GM19328 (cell line): ENCODE measurements around the gene MYBBP1A.

Experiments used
- ATAC-seq: cut with Tn5 transposase; IDR thresholded peaks from one replicate; pipeline ENCODE4 v1.9.1; 2021; ENCODE audit warnings: mild to moderate bottlenecking, moderate library complexity; ENCODE audit not compliant: unreplicated experiment

MYBBP1A gene

DNA sequence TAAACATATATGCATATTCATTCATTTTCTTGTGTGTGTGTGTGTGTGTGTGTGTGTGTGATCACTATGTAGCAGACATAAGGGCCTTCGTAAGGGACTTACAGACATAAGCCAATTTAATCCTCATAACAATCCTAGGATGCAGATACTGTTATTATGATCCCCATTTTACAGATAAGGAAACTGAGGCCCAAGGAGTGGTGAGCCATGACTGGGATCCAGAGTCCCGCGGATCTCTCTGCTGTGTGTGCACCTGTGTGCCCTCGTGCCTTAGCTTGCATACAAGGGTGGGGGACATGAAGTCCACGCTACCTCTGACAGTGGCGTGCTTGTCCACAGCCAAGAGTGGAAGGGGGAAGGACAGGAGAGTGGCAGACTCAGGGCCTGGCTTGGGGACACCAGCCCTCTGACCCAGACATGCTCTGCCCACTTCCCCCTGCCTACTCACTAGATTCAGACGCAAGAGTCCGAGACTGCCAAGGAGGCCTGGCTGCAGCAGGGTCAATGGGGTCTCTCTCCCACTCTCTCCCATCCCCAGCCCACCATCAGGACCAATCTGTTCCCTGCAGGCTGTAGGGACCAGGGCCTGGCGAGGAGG, 19.4 kb upstream of the MYBBP1A start:
- ATAC-seq: no peak

DNA sequence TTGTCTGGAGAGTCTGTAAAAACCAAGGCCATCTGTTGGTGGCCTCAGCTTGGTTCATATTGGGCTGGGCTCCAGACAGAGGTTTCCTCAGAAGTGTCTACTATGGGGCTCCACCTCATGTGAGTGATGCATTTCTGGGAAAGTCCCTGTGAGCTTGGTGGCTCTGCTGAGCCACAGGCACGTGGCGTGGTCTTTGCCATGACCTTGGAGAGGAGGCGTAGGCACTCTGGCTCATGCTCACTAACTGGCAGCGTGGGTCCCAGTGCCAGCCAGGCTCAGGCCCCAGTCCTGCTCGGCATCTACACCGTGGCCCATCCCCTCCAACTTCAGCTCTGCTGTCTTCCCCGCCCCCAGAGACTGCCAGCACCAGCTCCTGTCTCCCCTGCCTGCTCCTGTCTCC, 18.5 kb upstream of the MYBBP1A start:
- no peak for ATAC-seq

DNA sequence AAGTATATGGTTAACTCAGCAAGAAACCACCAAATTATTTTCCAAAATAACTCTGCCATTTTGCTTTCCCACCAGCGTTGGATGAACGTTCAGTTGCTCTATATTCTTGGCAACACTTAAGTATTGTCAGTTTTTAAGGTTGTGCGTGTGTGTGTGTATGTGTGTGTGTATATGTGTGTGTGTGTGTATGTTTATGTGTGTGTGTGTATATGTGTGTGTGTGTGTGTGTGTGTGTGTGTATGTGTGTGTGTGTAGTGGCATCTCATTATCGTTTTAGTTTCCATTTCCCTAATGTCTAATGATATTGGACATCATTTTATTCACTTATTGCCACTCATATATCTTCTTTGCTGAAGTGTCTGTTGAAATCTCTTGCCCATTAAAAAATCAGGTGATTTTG, 17.9 kb upstream of the MYBBP1A start:
- no peak for ATAC-seq

DNA sequence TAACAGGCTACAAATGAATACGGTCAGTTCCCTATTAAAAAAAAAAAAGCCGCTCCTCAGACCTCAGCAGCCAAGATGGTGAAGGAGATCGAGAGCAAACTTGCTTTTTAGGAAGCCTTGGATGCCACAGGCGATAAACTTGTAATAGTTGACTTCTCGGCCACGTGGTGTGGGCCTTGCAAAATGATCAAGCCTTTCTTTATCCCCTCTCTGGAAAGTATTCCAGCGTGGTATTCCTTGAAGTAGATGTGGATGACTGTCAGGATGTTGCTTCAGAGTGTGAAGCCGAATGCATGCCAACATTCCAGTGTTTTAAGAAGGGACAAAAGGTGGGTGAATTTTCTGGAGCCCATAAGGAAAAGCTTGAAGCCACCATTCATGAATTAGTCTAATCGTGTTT, 16.9 kb upstream of the MYBBP1A start:
- no peak for ATAC-seq

DNA sequence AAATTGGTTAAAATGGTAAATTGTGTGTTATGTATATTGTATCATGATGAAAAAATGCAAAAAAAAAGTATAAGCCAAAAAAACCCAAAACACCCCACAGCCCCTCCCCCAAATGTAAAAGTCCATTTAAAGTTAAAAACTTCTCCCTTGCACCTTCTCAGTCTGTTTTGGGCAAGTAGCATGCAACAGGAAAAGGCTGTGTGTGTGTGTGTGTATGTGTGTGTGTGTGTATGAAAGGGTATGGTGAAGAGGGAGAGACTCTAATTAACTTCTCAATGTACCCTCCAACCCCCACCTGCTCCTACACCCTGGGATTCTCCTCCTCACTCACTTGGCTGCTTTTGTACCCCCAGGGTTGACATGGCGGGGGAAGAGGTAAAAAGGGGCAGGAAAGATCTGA, 14.4 kb upstream of the MYBBP1A start:
- ATAC-seq: no peak

DNA sequence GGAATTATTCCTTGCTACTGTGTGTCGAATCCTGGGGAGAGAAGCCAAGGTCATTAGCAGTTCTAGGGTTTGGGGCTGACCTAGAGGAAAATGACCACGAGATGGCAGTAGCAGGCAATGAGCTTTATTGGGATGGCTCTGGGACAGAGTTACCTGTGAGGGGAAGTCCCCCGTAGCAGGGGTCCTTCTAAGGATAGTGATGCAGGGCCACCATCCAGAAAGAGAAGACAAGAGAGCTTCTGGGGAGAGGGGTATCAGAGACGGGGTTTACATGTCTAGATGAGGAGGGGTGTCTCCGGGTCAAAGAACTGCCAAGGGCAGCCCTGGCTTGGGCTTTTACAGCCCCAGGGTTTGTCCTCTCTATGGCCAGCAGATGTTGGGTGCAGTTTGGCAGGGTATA, 11.6 kb upstream of the MYBBP1A start:
- ATAC-seq: no peak

DNA sequence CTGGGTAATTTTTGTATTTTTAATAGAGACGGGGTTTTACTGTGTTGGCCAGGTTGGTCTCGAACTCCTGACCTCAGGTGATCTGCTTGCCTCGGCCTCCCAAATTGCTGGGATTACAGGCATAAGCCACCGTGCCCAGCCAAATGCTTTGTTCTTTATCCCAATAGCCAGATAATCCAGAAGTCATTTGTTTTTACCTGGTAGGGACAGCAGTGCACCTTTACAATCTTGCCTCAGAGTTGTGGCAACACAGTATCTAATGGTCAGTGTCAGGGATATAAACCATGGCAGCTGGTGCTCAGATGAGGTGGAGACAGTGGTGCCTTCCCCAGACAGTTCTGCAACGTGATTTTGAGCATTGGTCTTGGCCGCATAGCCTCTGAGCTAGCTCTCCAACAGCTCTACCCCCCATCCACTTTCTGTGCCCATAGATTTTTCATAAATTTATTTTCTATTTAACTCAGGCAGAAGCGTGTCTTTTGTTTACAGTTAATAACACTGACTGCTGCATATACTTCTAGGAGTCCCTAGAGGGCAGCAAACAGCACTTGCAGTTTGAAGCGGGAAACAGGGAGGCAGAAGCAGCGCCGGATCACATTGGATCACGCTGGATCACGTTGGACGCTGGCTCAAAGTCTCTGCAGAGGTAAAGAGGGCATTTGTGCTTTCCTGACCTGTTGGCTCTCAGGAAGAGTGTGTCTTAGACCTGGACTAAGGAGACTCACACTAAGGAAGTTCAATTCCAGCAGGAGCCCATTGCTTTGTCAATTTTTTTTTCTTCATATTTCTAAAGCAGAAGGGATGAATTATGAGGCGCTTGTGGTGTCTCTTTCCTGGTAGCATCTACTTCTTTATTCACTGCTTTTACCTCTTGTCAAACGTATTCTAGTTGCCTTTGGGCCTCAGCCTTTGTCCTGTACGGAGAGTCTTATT, 10.3 kb upstream of the MYBBP1A start:
- no peak for ATAC-seq

DNA sequence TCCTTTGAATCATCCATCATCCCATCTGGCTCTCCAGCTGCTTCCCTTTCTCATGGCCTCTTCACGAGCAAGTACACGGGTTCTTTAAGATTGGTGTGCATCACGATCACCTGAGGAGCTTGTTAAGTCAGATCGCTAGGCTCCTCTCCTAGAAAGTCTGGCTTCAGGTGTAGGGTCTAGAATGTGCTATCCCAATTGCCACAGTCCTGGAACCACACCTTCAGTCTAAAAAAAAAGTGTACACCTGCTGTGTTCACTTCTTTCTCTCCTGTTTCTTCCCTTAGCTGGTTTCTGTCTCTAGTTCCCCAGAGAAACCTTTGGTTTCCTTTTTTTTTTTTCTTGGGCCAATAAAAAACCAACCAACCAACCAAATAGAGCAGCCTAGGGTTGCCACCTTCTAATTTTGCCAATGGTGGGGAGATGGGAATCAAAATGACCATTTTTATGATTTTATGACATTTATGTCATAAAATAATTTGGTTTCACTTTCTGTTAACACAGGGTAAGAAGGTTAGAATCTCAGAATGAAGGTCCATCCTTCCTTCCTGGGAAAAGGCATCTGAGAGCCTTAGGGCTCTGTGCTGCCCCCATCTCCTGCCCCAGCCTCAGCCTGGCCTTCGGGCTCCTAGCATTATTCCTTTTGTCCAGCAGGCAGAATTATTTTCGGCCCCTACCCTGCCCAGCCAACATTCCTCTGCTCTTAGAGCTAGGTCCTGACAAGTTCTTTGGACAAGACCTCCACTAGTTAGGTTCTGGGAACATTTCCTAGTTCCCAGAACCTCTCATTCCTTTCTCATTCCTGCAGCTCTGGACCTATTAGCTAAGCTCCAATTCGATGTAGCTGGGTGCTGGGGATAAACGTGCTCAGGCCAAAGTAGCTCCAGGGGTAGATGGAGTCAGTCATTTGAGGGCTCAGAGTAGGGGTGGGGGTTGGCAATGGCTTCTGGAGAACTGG, 7.1 kb upstream of the MYBBP1A start:
- ATAC-seq: no peak

DNA sequence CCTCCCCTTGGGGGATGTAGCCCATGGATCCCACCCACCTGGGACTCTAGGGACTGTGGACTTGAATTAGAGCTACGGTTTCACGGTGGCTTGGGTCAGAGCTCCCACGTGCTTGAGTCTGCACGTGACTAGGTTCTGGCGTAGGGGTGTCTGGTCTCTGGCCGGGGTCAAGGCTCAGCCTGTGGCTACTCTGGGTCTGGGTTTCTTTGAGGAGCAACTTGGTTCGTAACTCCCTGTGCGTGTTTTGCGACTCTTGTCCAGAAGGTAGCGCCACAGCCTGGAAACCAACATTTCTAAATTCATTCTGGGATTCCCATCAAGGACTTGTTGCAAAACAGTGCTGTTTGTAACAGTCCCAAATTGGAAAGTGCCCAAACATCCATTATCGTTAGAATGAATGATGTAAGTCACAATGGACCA, 5.7 kb upstream of the MYBBP1A start:
- ATAC-seq: no peak

DNA sequence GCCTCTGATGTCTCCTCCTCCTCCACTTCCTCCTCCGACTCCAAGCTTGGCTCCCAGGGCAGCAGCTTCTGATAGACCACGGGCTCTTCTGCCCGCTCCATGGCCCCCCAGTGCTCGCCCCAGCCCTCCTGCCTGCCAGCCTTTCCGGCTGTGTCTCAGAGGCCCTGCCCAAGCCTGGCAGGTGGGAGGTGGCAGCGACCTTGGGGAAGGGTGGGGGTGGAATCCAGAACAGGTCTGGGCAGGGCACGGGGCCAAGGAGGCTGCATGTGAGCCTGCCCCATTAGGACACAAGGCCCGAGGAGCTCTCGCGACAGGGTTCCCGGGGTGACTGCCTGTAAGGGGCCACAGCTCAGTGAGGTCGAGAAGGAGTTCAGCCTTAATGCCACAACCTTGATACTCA, 5.2 kb upstream of the MYBBP1A start, which contains the start of gene GGT6:
TSS of gene GGT6 (minus strand) at position 157 of the 400 bp plus-strand sequence. CDS start at position 101, 56 bp downstream.
- ATAC-seq: no peak

DNA sequence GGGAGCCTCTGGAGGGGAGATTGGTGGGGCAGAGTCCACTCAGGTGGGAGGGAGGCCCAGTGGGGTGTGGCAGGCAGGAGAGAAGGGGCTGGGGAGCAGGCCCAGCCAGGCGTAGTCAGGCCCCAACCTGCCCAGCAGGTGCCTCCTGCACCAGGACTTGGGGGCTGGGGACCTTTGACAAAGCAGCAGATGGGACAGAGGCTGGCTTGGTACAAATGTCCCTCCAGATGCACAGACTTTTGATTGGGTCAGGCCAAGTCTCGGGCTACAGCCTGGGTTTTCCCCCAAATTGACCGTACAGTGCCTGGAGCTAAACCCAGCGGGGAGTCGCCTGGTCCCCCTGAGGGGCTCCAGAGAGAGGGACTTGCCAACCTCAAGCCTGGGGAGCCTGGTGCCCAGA, 4.8 kb upstream of the MYBBP1A start:
- no peak for ATAC-seq

DNA sequence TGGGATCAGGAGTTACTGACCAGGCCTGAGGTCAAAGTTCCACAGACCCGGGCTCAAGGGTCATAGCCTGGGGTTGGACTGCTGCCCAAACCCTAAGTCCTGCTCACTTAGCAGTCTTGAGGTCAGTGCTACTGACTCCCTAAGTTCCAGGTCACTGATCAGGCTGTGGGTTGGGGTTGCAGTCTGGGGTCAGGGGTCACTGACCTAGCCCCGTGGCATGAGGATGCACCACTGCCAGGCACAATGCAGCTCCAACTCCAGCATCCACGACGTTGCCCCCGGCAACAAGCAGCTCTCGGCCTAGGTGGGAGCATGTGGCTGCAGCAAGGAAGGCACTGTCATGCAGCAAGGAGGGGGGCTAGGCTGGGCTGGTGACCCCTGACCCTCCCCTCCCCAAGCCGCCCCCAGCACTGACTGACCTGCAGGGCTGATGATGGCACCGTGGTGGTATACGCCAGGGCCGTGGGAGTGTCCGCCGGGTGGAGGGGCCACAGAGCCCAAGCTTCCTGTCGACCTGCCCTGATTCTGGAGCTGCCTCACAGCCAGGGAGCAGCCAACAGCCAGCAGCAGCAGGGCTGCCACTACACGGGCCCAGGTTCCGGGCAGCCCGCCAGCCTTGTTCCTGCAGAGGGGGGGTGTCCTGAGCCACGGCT, 4.1 kb upstream of the MYBBP1A start:
- ATAC-seq: no peak

DNA sequence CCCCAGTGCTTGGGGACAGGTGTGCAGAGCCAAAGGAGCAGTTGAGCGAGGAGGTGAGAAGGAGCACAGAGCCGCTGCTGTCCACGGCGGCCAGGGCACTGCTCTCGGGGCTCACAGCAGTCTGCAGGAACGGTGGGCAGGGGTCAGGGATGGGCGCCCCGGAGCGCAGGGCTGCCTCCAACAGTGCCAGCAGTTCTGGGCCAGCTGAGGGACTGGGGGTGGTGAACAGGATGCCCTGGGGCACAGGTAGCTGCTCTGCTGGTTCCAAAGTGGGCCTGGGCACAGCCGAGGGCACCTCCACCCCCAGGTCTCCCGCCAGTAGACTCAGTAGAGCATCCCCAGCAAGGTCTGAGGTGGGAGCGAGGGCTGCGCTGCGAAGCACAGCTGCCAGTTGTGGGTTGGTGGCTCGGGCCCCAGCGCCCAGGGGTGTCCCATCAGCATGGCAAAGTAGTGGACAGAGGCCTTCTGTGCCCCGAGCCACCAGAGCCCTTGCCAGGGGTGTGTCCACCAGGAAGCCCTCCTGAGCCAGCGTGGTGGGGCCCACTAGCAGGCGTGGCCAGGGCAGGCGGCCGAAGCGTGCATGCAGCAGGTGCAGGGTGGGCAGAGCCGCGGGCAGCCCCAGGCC, 3.3 kb upstream of the MYBBP1A start:
- ATAC-seq: no peak

DNA sequence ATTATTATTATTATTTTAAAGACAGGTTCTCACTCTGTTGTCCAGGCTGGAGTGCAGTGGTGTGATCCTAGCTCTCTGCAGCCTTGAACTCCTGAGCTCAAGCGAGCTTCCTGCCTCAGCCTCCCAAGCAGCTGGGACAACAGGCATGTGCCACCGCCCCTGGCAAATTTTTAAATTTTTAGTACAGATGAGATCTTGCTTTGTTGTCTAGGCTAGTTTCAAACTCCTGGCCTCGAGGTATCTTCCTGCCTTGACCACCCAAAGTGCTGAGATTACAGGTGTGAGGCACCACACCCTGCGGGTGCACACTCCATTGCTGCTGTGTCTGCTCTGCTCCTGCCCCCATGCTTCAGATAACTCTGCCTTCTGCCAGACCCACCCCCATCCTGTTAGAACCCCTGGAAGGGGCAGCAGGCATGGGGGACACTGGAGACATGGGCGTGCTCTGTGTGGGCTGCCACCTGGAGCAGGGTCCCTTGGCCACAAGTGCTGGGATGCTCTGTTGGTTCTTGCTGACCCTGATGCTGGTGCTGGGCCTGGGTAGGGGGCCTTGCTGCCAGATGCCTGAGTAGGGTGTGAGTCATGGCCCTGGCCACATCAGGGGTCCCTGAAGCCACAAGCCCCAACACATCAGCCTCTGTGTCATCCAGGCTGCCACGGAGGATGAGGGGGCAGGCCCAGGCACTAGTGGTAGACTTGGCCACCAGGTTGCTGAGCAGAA, 2.6 kb upstream of the MYBBP1A start:
- ATAC-seq: no peak

DNA sequence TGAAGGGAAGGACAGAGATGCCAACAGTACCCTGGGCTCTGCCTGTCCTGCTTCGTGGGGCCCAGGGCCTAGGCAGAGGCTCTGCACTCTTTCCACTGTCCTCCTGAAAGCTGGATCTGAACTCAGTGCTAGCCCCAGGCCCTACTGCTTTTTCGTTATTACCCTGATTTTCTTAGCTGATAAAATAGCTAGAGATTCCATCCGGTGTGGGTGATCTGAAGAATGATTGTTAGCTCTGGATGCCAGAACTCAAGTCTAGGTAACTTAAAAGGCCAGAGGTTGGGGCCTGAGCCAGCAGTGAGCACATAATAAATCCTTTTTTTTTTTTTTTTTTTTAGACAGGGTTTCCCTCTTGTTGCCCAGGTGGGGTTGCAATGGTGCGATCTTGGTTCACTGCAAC, 1.8 kb upstream of the MYBBP1A start:
- no peak for ATAC-seq

DNA sequence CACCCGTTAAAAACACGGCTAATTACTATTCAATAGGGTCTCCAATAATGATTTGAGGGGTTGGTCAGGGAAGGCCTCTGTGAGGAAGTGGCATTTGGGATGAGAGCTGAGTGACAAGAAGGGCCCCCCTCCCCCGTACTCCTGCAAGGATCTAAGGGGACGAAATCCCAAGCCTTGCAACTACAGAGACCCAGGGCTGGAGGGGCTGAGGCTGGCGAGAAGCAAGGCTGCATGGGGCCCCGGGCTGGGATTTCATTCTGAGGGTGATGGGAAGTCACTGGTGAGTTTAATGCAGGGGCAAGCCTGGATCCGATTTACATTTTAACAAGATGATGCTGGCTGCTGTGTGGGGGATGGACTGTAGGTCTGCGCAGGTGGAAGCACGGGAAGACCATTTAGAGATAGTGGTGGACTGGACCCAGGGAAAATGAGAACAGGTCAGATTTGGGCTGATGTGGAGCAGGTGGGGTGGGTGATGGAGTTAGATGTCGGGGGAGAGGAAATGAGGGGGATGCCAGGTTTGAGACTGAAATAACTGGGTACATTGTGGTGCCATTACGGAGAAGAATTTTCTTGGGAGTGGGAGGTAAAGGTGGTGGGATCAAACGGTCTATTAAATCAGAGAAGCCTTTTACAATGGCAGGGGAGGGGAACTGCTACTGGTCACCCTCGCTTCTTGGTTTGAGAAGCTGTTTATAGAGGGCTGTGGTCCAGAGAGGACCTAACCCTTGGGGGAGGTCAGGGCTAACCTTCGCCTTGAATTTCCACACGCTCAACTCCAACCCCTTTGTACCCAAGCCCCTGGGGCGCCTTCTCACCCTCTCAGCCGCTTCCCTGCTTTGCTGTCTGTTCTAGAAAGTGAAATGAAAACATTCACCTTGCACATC, 932 bp upstream of the MYBBP1A start:
- ATAC-seq: no peak

DNA sequence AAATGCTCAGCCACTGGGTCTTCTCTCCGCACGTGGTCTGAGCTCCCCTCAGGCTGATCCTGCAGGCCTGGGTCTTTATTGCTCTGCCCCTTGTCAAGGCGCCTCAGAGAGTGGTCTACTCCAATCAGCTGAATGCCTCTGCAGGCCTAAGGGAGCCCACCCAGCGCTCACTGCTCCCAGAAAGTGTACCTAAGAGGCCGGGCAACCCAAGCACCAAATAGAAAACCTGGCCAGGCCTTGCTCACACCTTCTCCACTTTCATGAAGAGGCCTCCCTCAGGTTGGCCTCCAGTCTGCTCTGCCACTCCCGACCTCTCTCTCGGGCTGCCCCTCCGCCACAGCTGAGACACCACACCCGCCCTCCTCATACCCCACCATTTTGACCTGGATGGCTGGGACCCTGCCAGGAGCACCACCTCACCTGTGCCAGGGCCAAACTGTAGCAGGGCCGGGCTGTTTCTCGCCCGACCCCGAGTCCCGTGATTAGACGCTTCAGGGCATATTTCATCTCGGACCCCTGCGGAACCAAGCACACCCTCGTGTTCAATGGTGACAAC, 665 bp downstream of the MYBBP1A start:
- ATAC-seq: no peak

DNA sequence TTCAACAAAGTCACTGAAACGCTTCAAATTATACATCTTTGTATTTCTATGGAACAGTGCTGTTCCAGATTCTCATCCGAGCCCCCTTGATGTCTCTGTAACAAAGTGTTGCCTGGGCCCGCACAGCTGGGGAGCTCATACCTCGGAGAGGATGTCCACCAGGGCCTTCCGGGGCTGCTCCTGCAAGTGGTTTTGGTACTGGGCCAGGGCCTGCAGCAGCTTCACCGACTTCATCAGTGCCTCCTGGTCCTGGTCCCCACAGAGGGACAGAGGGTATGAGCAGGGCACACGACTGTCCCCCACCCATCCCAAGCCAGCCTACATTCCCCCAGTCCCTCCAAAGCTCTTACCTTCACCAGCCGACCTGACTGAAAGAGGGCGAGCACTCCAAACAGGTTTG, 1.5 kb downstream of the MYBBP1A start:
- no peak for ATAC-seq
